BLaER1 treated with 17β-estradiol and CSF1 and Interleukin-3, amounts not matched to agents 10 nM and 100 nM (cell line): ENCODE measurements around the gene NSMCE1.
A peak's percentile ranks its signal among the peaks of the same experiment; 100 is the strongest.
"Not testable (repeated sequence)": the region's sequence is repeated elsewhere in the genome, so short reads cannot be mapped to it uniquely, and the experiment has no call there.

ENCODE experiments used
- H3K27ac ChIP-seq, 11 experiments: shearing (Covaris generic); formaldehyde crosslinking; 2 replicates each; pipeline ENCODE4 v1.8.1; 2022
- H3K27me3 ChIP-seq, 11 experiments: shearing (Covaris generic); formaldehyde crosslinking; 2 replicates each; pipeline ENCODE4 v1.8.1; 2022
- H3K36me3 ChIP-seq, 11 experiments: shearing (Covaris generic); formaldehyde crosslinking; 2 replicates each; pipeline ENCODE4 v1.8.1; 2022
- H3K4me1 ChIP-seq, 10 experiments: shearing (Covaris generic); formaldehyde crosslinking; 2 replicates each; pipeline ENCODE4 v1.8.1; 2022
- H3K4me2 ChIP-seq, 11 experiments: shearing (Covaris generic); formaldehyde crosslinking; 2 replicates each; pipeline ENCODE4 v1.8.1; 2022
- H3K4me3 ChIP-seq, 10 experiments: shearing (Covaris generic); formaldehyde crosslinking; 2 replicates each; pipeline ENCODE4 v1.8.1; 2022
- H3K9ac ChIP-seq, 11 experiments: shearing (Covaris generic); formaldehyde crosslinking; 2 replicates each; pipeline ENCODE4 v1.8.1; 2022
- H3K9me3 ChIP-seq, 11 experiments: shearing (Covaris generic); formaldehyde crosslinking; replicated peaks in 1 of 11; 2 replicates each; pipeline ENCODE4 v1.8.1; 2022
- H4K20me1 ChIP-seq, 11 experiments: shearing (Covaris generic); formaldehyde crosslinking; 2 replicates each; pipeline ENCODE4 v1.8.1; 2022
- Cebpa-rat ChIP-seq, 11 experiments: shearing (Covaris generic); IDR thresholded peaks; 2 replicates each; pipeline ENCODE4 v1.8.1; 2022

The NSMCE1 gene

DNA sequence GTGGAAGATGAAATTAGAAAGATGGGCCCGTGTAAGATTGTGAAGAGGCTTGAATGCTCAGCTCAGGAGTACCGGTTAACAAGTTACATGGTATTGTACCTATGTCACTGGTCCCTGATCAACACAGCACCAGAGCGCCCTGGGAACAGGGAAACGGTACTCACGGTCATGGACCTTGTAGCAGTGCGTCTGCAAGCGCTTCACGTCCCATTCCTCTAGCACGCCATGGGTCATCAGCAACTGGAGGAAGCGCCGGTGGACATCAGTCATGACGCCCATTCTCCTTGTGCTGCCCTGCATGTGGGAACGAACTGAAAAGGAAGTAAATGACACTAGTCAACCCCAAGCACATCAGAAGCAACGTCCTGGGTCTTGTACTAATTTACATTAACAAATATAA, 11.3 kb downstream of the NSMCE1 start:
- Histone ChIP-seq H3K27ac (no peak overlapping the region), H3K4me2 (no peak overlapping the region)
- TF ChIP-seq Cebpa-rat (IDR thresholded peaks at IDR 0.05) = no peak

DNA sequence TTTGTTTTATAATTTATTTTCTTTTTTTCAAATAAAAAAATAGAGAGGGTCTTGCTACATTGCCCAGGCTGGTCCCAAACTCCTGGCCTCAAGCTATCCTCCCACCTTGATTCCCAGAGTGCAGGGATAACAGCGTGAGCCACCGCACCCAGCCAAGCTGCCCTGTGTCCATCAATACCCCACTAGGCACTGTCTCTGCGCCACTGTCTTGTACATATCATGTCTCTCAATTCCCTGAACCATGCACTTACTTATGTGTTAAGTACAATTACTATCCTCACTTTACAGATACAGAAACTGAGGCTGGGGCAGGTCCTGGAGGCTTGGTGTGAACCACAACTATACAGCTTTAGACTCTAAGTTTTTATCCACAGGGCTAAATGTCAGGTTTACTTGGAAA, 11.7 kb downstream of the NSMCE1 start:
- H3K27ac ChIP-seq = no peak overlapping the region
- H3K9ac ChIP-seq = no peak overlapping the region
- H3K4me1 ChIP-seq = peaks cover 0 to 28% (median 15%) of the 10 kb centered on the region in 10 experiments; a peak in 15 of 20 replicates
- H3K27me3 ChIP-seq = no peaks in the 10 kb centered on the region
- no peak overlapping the region for H3K4me3 ChIP-seq
- H3K36me3 ChIP-seq = peaks cover 18 to 40% (median 27%) of the 10 kb centered on the region in 11 experiments; a peak in 19 of 22 replicates
- no peak for TF ChIP-seq Cebpa-rat (IDR thresholded peaks at IDR 0.05)
- H3K9me3 ChIP-seq = no peaks in the 10 kb centered on the region
- 0 out of 22 replicates have a peak, but pooled peaks cover 0 to 5% (median 0%) of the 10 kb centered on the region in 11 experiments for H4K20me1 ChIP-seq
- H3K4me2 ChIP-seq = no peak overlapping the region

More for the DNA sequence above, 11.3 kb downstream of the NSMCE1 start:
- Histone ChIP-seq H4K20me1 (0 out of 22 replicates have a peak, but pooled peaks cover 0 to 5% (median 0%) of the 10 kb centered on the region in 11 experiments), H3K36me3 (peaks cover 18 to 36% (median 27%) of the 10 kb centered on the region in 11 experiments; a peak in 19 of 22 replicates), H3K4me1 (peaks cover 0 to 29% (median 15%) of the 10 kb centered on the region in 10 experiments; a peak in 15 of 20 replicates), H3K27me3 (no peaks in the 10 kb centered on the region), H3K9ac (no peak overlapping the region), H3K9me3 (no peaks in the 10 kb centered on the region), H3K4me3 (no peak overlapping the region)

DNA sequence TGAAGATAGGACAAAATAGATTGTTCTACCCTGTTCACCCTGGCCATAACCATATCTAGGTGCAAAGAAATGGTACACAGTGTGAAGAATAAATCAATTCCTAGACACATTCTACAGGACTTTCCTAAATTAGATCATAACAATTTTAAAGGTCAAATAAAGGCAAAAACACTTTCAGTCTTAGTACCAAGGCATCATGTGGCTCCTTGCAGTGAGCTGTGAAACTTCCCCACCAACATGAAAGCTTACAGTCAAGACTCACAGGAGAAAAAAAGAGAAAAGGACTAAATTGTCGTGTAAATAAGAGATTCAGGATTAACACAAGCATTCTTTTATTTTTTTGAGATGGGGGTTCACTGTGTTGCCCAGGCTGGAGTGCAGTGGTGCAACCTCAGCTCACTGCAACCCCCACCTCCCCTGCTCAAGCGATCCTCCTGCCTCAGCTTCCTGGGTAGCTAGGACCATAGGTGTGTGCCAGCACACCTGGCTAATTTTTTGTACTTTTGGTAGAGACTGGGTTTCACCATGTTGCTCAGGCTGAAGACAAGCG, 14.2 kb downstream of the NSMCE1 start:
- Histone ChIP-seq H3K9ac (no peak overlapping the region), H4K20me1 (0 out of 22 replicates have a peak, but pooled peaks cover 0 to 5% (median 0%) of the 10 kb centered on the region in 11 experiments), H3K36me3 (peaks cover 18 to 45% (median 27%) of the 10 kb centered on the region in 11 experiments; a peak in 19 of 22 replicates), H3K9me3 (no peaks in the 10 kb centered on the region), H3K27ac (no peak overlapping the region), H3K4me3 (no peak overlapping the region), H3K4me1 (peaks cover 0 to 32% (median 15%) of the 10 kb centered on the region in 10 experiments; a peak in 15 of 20 replicates), H3K4me2 (peak overlapping the region in 3 of 11 experiments; percentile 10 to 86 (median 66); a peak in 5 of 22 replicates), H3K27me3 (no peaks in the 10 kb centered on the region)
- no peak for TF ChIP-seq Cebpa-rat (IDR thresholded peaks at IDR 0.05)

DNA sequence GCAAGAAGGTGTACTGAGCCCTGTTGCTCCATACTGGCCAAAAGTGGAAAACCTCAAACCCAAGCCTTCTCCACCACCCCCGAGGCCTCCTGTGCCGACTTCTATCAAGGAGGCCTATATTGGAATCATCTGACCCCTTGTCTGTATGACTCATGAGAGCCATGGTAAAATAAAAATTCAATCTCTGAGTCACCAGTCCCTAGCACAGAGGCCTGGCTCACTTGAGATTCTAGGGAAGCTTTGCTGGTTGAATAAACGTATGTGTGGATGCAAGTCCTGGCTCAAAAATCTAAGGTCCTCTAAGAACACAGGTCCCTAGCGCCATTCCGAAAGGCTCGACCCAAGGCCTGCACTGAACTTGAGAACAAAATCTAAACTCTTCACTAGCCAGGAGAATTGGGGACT, 15.0 kb downstream of the NSMCE1 start:
- Histone ChIP-seq H3K27me3 (no peaks in the 10 kb centered on the region), H3K9me3 (peaks cover 0 to 5% (median 0%) of the 10 kb centered on the region in 11 experiments; a peak in 7 of 22 replicates), H3K4me3 (no peak overlapping the region), H3K9ac (no peak overlapping the region), H3K36me3 (peaks cover 18 to 45% (median 27%) of the 10 kb centered on the region in 11 experiments; a peak in 19 of 22 replicates), H4K20me1 (0 out of 22 replicates have a peak, but pooled peaks cover 0 to 5% (median 0%) of the 10 kb centered on the region in 11 experiments), H3K4me2 (peak overlapping the region in 8 of 11 experiments; percentile 4 to 86 (median 27); a peak in 12 of 22 replicates), H3K4me1 (peaks cover 0 to 32% (median 15%) of the 10 kb centered on the region in 10 experiments; a peak in 15 of 20 replicates), H3K27ac (peak overlapping the region in 3 of 11 experiments; percentile 7 to 59 (median 22); a peak in 6 of 22 replicates)
- TF ChIP-seq Cebpa-rat (IDR thresholded peaks at IDR 0.05) = no peak

DNA sequence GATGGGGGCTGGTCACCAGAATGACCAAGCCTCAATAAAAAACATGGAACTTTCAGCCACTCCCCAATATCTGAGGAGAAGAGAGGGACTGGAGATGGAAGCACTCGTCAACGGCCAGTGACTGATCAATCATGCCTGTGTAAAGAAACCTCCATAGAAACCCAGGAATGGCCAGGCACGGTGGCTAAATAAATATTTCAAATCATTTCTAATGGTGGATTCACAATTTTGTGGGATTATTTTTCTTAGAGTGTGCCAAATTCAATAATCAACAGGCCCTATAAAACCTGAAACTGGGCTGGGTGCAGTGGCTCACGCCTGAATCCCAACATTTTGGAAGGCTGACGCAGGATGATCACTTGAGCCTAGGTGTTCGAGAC, 16.4 kb downstream of the NSMCE1 start:
- H3K4me3 ChIP-seq = no peak overlapping the region
- H3K36me3 ChIP-seq = peaks cover 16 to 41% (median 22%) of the 10 kb centered on the region in 11 experiments; a peak in 19 of 22 replicates
- H4K20me1 ChIP-seq = 0 out of 22 replicates have a peak, but pooled peaks cover 0 to 5% (median 0%) of the 10 kb centered on the region in 11 experiments
- peaks cover 0 to 41% (median 21%) of the 10 kb centered on the region in 10 experiments; a peak in 17 of 20 replicates for H3K4me1 ChIP-seq
- no peaks in the 10 kb centered on the region for H3K27me3 ChIP-seq
- H3K4me2 ChIP-seq = peak overlapping the region in 6 of 11 experiments; percentile 24 to 86 (median 35); a peak in 3 of 22 replicates
- no peak overlapping the region for H3K9ac ChIP-seq
- H3K9me3 ChIP-seq = peaks cover 0 to 18% (median 4%) of the 10 kb centered on the region in 11 experiments; a peak in 11 of 22 replicates
- 0 out of 22 replicates have a peak overlapping the region, but pooled peaks of 1 of the 11 experiments have one; percentile 59 for H3K27ac ChIP-seq
- no peak for TF ChIP-seq Cebpa-rat (IDR thresholded peaks at IDR 0.05)

DNA sequence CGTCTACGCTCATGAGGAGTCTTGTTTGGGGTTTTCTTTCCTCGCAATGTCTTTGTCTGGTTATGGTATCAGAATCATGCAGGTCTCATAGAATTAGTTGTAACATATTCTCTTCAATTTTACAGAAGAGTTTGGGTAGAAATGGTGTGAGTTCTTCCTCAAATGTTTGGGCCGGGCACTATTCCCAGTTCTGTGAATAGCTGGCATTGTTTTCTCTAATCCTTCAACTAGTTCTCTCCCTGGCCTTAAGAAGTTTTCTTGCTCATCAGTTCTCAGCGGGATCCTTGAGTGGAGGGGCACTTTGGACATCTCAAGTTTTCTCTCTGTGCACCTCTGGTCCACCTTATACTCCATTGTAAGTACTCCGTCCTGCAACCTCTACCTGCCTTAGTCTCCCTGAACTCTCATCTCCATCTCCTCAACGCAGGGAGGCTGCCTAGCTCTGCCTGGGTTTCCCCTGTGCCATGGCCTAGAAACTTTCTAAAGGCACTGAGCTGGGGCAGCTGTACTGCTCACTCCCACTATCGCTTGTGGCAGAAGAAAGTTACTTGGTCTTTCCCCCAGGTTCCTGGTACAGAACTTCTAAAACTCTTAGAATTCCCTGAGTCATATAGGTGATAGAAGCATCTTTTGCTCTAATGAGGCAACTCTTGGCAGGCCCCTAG, 16.9 kb downstream of the NSMCE1 start:
- Histone ChIP-seq H3K9me3 (peaks cover 0 to 21% (median 4%) of the 10 kb centered on the region in 11 experiments; a peak in 11 of 22 replicates), H4K20me1 (0 out of 22 replicates have a peak, but pooled peaks cover 0 to 5% (median 0%) of the 10 kb centered on the region in 11 experiments), H3K4me3 (no peak overlapping the region), H3K27me3 (no peaks in the 10 kb centered on the region), H3K4me1 (peaks cover 0 to 47% (median 26%) of the 10 kb centered on the region in 10 experiments; a peak in 17 of 20 replicates), H3K36me3 (peaks cover 10 to 36% (median 17%) of the 10 kb centered on the region in 11 experiments; a peak in 19 of 22 replicates), H3K27ac (no peak overlapping the region), H3K4me2 (no peak overlapping the region), H3K9ac (no peak overlapping the region)
- TF ChIP-seq Cebpa-rat (IDR thresholded peaks at IDR 0.05) = no peak

DNA sequence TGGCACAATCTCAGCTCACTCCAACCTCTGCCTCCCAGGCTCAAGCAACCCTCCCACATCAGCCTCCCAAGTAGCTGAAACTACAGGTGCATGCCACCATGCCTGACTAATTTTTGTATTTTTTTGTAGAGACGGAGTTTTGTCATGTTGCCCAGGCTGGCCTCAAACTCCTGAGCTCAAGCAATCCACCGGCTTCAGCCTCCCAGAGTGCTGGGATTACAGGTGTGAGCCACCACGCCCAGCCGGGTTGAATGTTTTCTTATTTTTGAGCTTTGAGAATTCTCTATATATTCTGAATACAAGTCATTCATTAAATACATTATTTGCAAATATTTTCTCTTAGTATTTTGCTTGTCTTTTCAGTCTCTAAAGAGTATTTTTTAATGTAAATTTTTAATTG, 19.7 kb downstream of the NSMCE1 start:
- peaks cover 12 to 65% (median 45%) of the 10 kb centered on the region in 10 experiments for H3K4me1 ChIP-seq
- not testable (repeated sequence) for H3K9ac ChIP-seq, H3K27me3 ChIP-seq, H3K4me2 ChIP-seq, H3K4me3 ChIP-seq, H3K27ac ChIP-seq, H4K20me1 ChIP-seq
- peaks cover 0 to 13% (median 0%) of the 10 kb centered on the region in 11 experiments; a peak in 3 of 22 replicates for H3K36me3 ChIP-seq
- H3K9me3 ChIP-seq = peaks cover 0 to 21% (median 4%) of the 10 kb centered on the region in 11 experiments; a peak in 11 of 22 replicates

DNA sequence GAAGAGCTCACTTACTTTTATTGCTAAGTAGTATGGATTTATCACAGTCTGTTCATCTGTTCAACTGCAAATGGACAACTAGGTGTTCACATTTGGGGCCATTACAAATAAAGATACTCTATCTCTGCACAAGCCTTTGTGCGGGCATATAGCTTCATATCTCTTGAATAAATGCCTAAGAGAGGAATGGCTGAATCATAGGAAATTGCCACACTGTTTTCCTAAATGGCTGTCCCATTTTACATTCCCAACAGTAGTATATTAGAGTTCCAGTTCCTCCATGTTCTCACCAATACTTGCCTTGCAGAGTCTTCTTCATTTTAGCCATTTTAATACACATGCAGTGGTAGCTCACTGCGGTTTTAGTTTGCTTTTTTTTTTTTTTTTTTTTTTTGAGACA, 20.5 kb downstream of the NSMCE1 start:
- Histone ChIP-seq H3K4me1 (peaks cover 20 to 65% (median 47%) of the 10 kb centered on the region in 10 experiments), H3K9me3 (peaks cover 0 to 21% (median 4%) of the 10 kb centered on the region in 11 experiments; a peak in 11 of 22 replicates), H3K27me3 (no peaks in the 10 kb centered on the region), H3K9ac (no peak overlapping the region), H4K20me1 (no peaks in the 10 kb centered on the region), H3K36me3 (peaks cover 0 to 13% (median 0%) of the 10 kb centered on the region in 11 experiments; a peak in 3 of 22 replicates), H3K27ac (no peak overlapping the region), H3K4me2 (peak overlapping the region in 1 of 11 experiments; percentile 88; a peak in 2 of 22 replicates), H3K4me3 (no peak overlapping the region)
- no peak for TF ChIP-seq Cebpa-rat (IDR thresholded peaks at IDR 0.05)

DNA sequence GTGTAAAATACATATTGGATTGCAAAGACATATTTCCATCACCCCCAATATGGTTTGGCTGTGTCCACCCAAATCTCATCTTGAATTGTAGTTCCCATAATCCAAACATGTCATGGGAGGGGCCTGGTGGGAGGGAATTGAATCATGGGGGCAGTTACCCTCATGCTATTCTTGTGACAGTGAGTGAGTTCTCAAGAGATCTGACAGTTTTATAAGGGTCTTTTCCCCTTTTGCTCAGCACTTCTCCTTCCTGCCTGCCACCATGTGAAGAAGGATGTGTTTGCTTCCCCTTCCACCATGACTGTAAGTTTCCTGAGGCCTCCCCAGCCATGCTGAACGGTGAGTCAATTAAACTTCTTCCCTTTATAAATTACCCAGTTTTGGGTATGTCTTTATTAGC, 21.5 kb downstream of the NSMCE1 start:
- Histone ChIP-seq H3K27ac (peak overlapping the region in 7 of 11 experiments; percentile 22 to 52 (median 46); a peak in 10 of 22 replicates), H3K4me2 (peak overlapping the region in 10 of 11 experiments; percentile 2 to 91 (median 62); a peak in 16 of 22 replicates), H3K9me3 (peaks cover 0 to 21% (median 4%) of the 10 kb centered on the region in 11 experiments; a peak in 11 of 22 replicates), H3K4me1 (peaks cover 30 to 66% (median 53%) of the 10 kb centered on the region in 10 experiments), H3K36me3 (peaks cover 0 to 13% (median 0%) of the 10 kb centered on the region in 11 experiments; a peak in 2 of 22 replicates)
- not testable (repeated sequence) for H3K27me3 ChIP-seq, H4K20me1 ChIP-seq, H3K9ac ChIP-seq, H3K4me3 ChIP-seq
